GM19193 (cell line): ENCODE results near the gene TMEM37.

Experiments
- POLR2A ChIP-seq: IDR thresholded peaks from 4 replicates; pipeline ENCODE4 v1.6.1; 2011; ENCODE audit not compliant: insufficient read depth, insufficient read length; ENCODE audit errors: extremely low read depth

TMEM37 gene, protein sequence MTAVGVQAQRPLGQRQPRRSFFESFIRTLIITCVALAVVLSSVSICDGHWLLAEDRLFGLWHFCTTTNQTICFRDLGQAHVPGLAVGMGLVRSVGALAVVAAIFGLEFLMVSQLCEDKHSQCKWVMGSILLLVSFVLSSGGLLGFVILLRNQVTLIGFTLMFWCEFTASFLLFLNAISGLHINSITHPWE

GRCh38 chr2:119431155-119431975, at the start of gene TMEM37:
TMEM37 (plus strand) TSS chr2:119431854; CDS start chr2:119431904, 50 bp downstream.
- peak; percentile 33 for TF ChIP-seq POLR2A

- TF ChIP-seq POLR2A = no peak
Measured at GRCh38 chr2:119383410-119384140, 48.1 kb upstream of the TMEM37 start.

DNA sequence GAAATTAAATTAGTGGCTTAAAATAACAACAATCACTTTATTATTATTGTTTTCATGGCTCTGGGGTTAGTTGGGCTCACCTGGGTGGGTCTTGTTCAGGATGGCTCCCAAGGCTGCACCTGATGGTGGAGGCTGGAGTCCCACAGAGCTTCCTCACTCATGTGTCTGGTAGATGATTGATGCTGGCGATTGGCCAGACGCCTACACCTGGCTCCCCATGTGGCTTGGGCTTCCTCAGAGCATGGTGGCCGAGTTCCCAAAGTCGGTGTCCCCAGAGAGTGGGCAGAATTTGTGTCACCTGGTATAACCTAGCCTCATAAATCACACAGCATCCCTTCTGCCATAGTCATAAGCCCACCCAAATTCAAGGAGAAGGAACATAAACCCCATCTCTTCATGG, 46.7 kb upstream of the TMEM37 start:
- TF ChIP-seq POLR2A = no peak

DNA sequence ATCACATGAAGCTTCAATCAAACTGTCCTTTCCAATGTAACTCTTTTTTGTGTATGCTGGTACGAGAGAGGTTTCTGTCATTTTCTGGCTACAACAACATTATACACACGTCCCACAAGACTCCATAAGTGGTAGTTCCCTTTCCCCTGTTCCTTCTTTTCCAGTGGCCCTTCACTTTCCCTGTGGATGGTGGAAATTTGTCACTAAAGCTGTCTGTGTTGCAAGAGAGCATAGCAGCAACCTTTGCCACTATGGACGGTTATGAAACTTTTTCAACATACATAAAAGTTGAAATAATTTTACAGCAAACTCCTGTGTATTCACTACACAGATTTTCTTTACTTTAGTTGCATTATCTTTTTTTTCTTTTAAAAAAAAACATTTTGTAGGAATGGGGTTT, 46.2 kb upstream of the TMEM37 start:
- TF ChIP-seq POLR2A = no peak

DNA sequence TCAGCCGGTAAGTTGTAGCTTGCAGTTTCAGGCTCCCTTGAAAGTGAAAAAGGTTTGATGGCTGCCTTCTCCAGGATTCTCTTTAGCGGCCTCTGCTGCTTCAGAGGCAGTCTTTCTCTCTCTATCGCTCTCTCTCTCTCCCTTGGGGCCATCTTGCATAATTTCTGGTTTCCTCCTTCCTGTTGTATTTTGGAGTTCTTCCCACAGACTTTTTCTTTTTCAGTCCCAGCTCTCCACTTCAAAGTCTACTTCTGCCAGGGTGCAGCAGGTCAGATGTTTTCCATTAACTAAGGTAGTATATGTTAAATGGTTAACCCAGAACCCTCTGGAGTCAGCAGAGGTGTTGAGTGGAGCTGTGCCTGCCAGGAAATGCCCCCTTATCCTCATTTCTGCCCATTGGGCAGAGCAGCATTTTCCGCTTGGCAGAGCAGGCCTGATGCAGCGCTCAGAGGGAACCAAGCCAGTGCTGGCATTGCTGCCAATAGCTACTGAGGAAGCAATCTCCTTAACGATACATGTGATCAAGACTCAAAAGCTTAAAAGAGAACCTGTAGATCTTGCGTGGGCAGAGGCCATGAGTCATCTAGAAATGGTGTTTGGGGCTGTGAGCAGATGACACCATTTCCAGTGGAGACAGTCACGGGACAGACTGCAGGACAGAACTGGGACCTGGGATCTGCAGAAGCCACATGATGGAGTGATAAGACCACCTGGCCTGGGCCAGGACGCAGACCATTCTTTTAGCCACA, 44.1 kb upstream of the TMEM37 start:
- no peak for TF ChIP-seq POLR2A

- TF ChIP-seq POLR2A = no peak
Measured at GRCh38 chr2:119389615-119390306, 41.9 kb upstream of the TMEM37 start.

DNA sequence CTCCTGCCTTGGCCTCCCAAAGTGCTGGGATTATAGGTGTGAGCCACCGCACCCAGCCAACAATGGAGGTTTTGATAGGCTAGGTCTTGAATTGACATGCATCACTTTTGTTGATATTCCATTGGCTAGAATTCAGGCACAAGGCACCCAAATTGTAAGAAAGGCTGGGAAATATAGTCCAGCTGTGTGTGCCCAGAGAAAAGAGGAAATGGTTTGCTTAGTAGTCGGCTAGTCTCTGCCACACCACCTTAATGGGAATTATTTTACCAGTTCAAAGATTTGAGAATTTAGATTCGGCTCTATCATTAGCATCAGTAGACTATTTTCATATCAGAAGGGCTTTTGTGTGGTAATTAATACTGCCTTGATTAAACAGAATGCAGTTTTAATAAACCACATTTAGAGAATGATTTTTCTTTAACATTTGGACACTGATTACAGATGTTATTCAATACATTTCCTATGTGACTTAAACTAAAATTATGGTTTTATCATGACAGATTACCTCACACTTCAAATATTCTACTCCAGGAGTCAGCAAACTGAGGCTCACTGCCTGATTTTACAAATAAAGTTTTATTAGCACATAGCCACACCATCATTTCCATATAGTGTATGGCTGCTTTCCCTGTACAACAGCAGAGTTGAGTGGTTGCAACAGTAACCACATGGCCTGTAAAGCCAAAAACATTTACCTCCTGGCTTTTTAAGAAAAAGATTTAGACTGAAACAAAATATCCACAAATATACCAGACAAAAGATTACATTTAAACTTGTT, 37.5 kb upstream of the TMEM37 start:
- no peak for TF ChIP-seq POLR2A

GRCh38 chr2:119397196-119397595, 34.5 kb upstream of the TMEM37 start:
- TF ChIP-seq POLR2A = no peak

- TF ChIP-seq POLR2A = no peak
Measured at GRCh38 chr2:119402106-119402505, 29.5 kb upstream of the TMEM37 start.

DNA sequence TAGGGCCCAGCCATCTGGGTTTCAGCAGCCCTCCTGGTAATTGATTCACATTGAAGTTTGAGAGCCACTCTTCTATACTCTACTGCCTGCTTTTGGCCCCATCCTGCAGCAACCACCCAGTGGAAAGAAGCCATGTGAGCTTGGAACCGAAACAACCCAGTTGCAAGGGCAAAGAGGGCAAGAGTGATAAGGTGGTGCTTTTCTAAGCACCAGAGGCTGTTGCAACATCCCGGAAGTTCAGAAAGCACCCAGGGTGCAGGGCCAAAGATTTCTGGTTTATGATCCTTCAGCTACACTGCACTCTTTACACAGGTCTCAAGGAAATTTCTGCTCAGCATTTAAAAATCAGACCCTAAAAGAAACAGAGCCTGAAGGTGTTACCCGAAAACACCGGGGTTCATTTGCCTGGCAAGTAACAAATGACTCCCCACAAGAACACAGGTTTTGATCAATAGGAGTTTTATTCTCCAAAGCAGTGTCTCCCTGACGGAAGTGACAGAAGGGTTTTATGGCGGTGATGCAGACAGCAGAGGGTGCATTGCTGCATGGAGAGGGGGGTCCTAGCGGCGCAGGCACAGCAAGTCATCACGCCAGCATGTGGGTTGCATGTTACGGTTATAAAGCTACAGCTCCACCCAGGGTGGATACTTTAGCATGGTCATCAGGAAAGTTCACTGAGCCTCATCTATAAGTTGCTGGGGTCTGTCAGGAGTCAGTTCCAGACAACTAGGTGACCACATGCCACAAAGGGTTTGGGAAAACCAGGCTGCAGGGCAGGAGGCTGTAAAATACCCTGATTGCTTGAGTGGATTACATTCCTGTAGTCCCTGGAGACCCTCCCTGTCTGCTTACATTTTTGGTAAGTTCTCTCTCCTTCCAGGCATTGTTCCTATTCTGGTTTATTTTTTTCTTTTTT, 28.8 kb upstream of the TMEM37 start:
- TF ChIP-seq POLR2A = no peak

DNA sequence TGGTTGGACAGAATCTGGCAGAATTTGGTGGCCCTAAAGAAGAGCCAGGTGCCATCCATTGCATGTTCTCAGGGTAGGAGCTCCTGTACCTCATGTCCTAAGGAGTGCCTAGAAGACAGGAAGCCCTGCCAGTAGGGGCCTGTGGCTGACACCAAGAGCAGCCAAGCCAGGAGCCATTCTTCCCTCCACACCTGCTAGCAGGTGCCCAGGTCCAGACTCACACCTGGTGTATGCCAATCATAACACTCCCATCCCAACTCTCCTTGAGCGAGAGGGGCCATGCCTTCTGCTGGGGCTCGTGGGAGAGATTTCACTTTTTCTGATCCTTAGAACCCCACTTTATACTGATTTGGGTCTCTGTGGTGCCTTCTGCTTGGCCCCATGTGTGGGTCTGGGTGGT, 26.5 kb upstream of the TMEM37 start:
- no peak for TF ChIP-seq POLR2A

GRCh38 chr2:119407430-119408220, 24.0 kb upstream of the TMEM37 start:
- TF ChIP-seq POLR2A = no peak
